ENCODE measurements around the gene ZNF710. TPM values are rescaled to one million over a fixed set of nuclear protein-coding genes. Genes with fewer than 3 reads are reported as not detected.

Gene ZNF710
- polyA plus RNA-seq, 1 donor from 2014 or later: 10.2 TPM

GRCh38 chr15:90047956-90048575, 46.9 kb downstream of the ZNF710 start:
- no peaks in the 10 kb centered on the region for H3K9me2 ChIP-seq (ENCODE audit: insufficient read depth, low read length)
- H3K9me3 ChIP-seq (ENCODE audit: low read length): no peaks in the 10 kb centered on the region
- TF ChIP-seq SMC3 (conservative IDR thresholded peaks at IDR 0.05; ENCODE audit: poor library complexity): no peak
- TF ChIP-seq EZH2 (IDR thresholded peaks at IDR 0.05; ENCODE audit: borderline replicate concordance, insufficient read depth, low read length, poor library complexity, severe bottlenecking): no peak
- no peak for TF ChIP-seq CTCF (IDR thresholded peaks at IDR 0.05; ENCODE audit: poor library complexity, severe bottlenecking)
- TF ChIP-seq TAF1 (IDR thresholded peaks at IDR 0.05; ENCODE audit: low read depth): no peak
- no peak for TF ChIP-seq EP300 (conservative IDR thresholded peaks at IDR 0.05; ENCODE audit: poor library complexity, severe bottlenecking)
- TF ChIP-seq POLR2AphosphoS5 (IDR thresholded peaks at IDR 0.05): no peak
- no peak for TF ChIP-seq MXI1 (conservative IDR thresholded peaks at IDR 0.05; ENCODE audit: poor library complexity, severe bottlenecking)
- no peak for TF ChIP-seq REST (IDR thresholded peaks at IDR 0.05; ENCODE audit: borderline replicate concordance)
- TF ChIP-seq RAD21 (conservative IDR thresholded peaks at IDR 0.05): no peak
- H3K79me2 ChIP-seq (replicated peaks; ENCODE audit: insufficient read depth, low read length): no peaks in the 10 kb centered on the region
- H3K4me3 ChIP-seq (ENCODE audit: low read length): no peak overlapping the region
- no peak overlapping the region for H3K4me2 ChIP-seq (ENCODE audit: low read length)
- H2AFZ ChIP-seq (ENCODE audit: low read depth, low read length): no peak overlapping the region
- H3K27ac ChIP-seq (ENCODE audit: low read length): no peak overlapping the region
- H3K27me3 ChIP-seq (ENCODE audit: insufficient read depth, low read depth, low read length): no peaks in the 10 kb centered on the region
- H3K9ac ChIP-seq (ENCODE audit: low read length): no peak overlapping the region
- no peaks in the 10 kb centered on the region for H3F3A ChIP-seq (ENCODE audit: insufficient read depth, low read length, poor library complexity, severe bottlenecking)
- H3K36me3 ChIP-seq (ENCODE audit: insufficient read depth, low read length): no peaks in the 10 kb centered on the region
- no peaks in the 10 kb centered on the region for H4K20me1 ChIP-seq (ENCODE audit: insufficient read depth)

- H3K9me3 ChIP-seq (ENCODE audit: low read length): no peaks in the 10 kb centered on the region
- no peaks in the 10 kb centered on the region for H3K79me2 ChIP-seq (replicated peaks; ENCODE audit: insufficient read depth, low read length)
- H3K4me2 ChIP-seq (ENCODE audit: low read length): no peak overlapping the region
- H2AFZ ChIP-seq (ENCODE audit: low read depth, low read length): no peak overlapping the region
- H3K27ac ChIP-seq (ENCODE audit: low read length): no peak overlapping the region
- no peaks in the 10 kb centered on the region for H4K20me1 ChIP-seq (ENCODE audit: insufficient read depth)
- no peak overlapping the region for H3K9ac ChIP-seq (ENCODE audit: low read length)
- TF ChIP-seq SMC3 (conservative IDR thresholded peaks at IDR 0.05; ENCODE audit: poor library complexity) (no peak), POLR2AphosphoS5 (IDR thresholded peaks at IDR 0.05) (no peak), EZH2 (IDR thresholded peaks at IDR 0.05; ENCODE audit: borderline replicate concordance, insufficient read depth, low read length, poor library complexity, severe bottlenecking) (no peak), EP300 (conservative IDR thresholded peaks at IDR 0.05; ENCODE audit: poor library complexity, severe bottlenecking) (no peak), REST (IDR thresholded peaks at IDR 0.05; ENCODE audit: borderline replicate concordance) (no peak), TAF1 (IDR thresholded peaks at IDR 0.05; ENCODE audit: low read depth) (no peak), CTCF (IDR thresholded peaks at IDR 0.05; ENCODE audit: poor library complexity, severe bottlenecking) (no peak), MXI1 (conservative IDR thresholded peaks at IDR 0.05; ENCODE audit: poor library complexity, severe bottlenecking) (no peak), RAD21 (conservative IDR thresholded peaks at IDR 0.05) (no peak)
- no peaks in the 10 kb centered on the region for H3K9me2 ChIP-seq (ENCODE audit: insufficient read depth, low read length)
- no peaks in the 10 kb centered on the region for H3K27me3 ChIP-seq (ENCODE audit: insufficient read depth, low read depth, low read length)
- H3F3A ChIP-seq (ENCODE audit: insufficient read depth, low read length, poor library complexity, severe bottlenecking): no peaks in the 10 kb centered on the region
- H3K4me3 ChIP-seq (ENCODE audit: low read length): no peak overlapping the region
- H3K36me3 ChIP-seq (ENCODE audit: insufficient read depth, low read length): no peaks in the 10 kb centered on the region
These were observed 47.9 kb downstream of the ZNF710 start for GRCh38 chr15:90049030-90049429.

Data from neural cell (in vitro differentiated cells).